HG03460 (cell line): Measurements from ENCODE around the gene CCDC27.
"Not testable (repeated sequence)": the region's sequence is repeated elsewhere in the genome, so short reads cannot be mapped to it uniquely, and the experiment has no call there.

Experiments
- ATAC-seq: cut with Tn5 transposase; IDR thresholded peaks from one replicate; pipeline ENCODE4 v1.9.1; 2021; ENCODE audit not compliant: unreplicated experiment

Gene CCDC27

GRCh38 chr1:3717715-3718601 lies 34.3 kb upstream of the CCDC27 start:
- ATAC-seq, result no peak

- no peak for ATAC-seq
Observed at GRCh38 chr1:3718764-3719163, 33.5 kb upstream of the CCDC27 start.

GRCh38 chr1:3721955-3722465 lies 30.2 kb upstream of the CCDC27 start:
- ATAC-seq, result no peak

GRCh38 chr1:3722846-3723245 lies 29.4 kb upstream of the CCDC27 start:
- ATAC-seq, result no peak

DNA sequence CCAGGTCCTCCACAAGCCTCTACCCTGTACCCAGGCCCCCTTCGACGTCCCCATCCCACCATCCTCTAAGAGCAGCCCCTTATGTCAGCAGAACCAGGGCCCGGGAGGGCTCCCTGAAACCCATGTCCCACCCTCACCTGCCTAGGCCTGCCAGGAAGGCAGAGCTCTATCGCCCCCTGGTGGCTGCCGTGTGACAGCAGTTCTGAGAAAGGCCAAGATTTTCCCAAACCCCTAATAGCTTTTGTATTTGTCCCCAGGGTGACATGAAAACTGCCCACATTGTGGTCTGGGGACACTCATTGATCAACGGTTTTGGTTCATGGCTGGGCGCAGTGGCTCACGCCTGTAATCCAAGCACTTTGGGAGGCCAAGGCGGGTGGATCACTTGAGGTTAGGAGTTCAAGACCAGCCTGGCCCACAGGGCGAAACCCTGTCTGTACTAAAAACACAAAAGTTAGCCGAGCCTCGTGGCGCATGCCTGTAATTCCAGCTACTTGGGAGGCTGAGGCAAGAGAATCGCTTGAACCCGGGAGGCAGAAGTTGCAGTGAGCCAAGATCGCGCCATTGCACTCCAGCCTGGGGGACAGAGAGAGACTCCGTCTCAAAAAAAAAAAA lies 27.7 kb upstream of the CCDC27 start:
- not testable (repeated sequence) for ATAC-seq

- ATAC-seq, result no peak
Observed at GRCh38 chr1:3725366-3725765, 26.9 kb upstream of the CCDC27 start.

GRCh38 chr1:3727042-3727824 lies 25.0 kb upstream of the CCDC27 start:
- no peak for ATAC-seq

- no peak for ATAC-seq
Observed at GRCh38 chr1:3727825-3728776, 24.1 kb upstream of the CCDC27 start.

DNA sequence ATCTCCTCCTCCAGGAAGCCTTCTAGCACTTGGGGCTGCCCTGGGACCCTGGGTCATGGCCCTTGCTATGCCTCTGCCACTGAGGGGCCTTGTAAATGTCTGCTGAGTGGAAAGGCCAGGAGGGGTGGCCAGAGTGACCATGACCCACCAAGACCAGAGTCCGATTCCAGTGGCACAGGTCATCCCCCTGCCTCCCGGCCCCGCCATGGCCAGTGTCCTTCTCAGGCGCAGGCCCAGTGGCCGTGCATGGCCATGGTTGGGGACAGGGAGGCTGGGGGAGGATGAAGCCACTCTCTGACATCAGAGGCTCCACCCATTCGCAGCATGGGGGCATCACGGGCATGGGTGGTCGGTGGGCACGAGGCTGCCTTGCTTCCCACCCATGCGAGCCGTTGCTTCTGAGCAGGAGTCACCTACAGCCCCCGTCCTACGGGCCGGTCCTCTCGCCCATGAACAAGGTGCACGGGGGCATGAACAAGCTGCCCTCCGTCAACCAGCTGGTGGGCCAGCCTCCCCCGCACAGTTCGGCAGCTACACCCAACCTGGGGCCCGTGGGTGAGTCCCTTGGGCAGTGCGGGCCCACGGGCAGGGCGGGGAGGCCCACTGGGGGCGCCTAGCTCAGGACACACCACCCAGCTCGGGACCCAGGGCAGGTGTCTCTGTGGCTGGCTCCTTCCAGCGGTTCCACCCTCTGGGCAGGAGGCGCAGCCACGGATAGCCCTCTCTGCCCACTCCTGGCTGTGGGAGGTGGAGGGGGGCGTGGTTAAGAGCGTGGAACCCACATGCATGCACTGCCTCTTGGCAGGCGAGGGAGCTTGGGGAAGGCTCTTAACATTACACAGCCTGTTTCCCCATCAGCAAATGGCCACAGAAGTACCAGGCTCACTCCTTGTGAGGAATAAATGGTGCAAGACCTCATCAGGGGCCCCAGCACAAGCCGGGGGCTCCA lies 22.4 kb upstream of the CCDC27 start:
- no peak for ATAC-seq

DNA sequence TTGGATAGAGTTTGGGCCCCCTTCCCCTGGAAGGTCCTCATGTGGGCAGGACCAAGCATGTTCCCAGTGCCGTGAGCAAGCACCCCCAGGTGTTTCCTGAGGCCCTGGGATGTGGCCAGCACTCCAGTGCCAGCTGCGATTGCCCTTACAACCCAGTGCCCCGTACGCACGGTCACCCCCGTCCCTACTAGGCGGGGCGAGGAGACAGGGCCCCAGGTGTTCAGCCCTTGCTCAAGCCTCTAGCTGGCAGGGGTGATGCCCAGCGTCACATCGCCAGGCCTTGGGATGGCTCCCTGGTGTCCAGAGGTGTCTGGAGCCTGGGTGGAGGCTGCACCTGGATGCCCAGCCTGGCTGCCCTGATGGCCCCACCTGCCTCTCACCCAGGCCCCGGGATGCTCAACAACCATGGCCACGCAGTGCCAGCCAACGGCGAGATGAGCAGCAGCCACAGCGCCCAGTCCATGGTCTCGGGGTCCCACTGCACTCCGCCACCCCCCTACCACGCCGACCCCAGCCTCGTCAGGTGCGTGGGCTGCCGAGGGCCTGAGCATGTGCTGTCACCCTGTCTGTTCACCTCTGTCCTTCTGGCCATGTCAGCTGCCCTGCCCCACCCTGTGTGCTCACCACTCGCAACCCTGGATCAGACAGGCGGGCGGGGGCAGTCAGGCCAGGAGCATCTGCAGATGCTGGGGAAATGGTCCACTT lies 21.6 kb upstream of the CCDC27 start:
- ATAC-seq, result no peak

GRCh38 chr1:3731583-3732433 lies 20.4 kb upstream of the CCDC27 start:
- no peak for ATAC-seq

DNA sequence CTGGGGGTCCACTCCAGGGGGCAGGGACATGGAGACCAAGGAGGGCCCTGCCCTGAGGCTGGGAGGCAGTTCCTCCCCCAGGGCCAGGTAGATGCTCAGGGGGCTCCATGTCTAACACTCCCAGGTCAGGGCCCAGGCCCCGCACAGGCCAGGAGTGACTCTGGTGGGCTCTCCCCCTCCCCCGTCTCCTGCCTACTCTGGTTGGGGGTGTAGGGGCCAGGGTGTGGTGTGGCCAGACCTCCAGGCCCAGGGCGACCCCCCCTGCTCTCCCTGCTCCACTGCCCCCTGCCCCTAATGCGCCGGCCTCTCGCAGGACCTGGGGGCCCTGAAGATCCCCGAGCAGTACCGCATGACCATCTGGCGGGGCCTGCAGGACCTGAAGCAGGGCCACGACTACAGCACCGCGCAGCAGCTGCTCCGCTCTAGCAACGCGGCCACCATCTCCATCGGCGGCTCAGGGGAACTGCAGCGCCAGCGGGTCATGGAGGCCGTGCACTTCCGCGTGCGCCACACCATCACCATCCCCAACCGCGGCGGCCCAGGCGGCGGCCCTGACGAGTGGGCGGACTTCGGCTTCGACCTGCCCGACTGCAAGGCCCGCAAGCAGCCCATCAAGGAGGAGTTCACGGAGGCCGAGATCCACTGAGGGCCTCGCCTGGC lies 19.7 kb upstream of the CCDC27 start:
- no peak for ATAC-seq

DNA sequence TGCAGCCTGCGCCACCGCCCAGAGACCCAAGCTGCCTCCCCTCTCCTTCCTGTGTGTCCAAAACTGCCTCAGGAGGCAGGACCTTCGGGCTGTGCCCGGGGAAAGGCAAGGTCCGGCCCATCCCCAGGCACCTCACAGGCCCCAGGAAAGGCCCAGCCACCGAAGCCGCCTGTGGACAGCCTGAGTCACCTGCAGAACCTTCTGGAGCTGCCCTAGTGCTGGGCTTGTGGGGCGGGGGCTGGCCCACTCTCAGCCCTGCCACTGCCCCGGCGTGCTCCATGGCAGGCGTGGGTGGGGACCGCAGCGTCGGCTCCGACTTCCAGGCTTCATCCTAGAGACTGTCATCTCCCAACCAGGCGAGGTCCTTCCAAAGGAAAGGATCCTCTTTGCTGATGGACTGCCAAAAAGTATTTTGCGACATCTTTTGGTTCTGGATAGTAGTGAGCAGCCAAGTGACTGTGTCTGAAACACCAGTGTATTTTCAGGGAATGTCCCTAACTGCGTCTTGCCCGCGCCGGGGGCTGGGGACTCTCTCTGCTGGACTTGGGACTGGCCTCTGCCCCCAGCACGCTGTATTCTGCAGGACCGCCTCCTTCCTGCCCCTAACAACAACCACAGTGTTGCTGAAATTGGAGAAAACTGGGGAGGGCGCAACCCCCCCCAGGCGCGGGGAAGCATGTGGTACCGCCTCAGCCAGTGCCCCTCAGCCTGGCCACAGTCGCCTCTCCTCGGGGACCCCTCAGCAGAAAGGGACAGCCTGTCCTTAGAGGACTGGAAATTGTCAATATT lies 19.0 kb upstream of the CCDC27 start:
- ATAC-seq, result no peak

DNA sequence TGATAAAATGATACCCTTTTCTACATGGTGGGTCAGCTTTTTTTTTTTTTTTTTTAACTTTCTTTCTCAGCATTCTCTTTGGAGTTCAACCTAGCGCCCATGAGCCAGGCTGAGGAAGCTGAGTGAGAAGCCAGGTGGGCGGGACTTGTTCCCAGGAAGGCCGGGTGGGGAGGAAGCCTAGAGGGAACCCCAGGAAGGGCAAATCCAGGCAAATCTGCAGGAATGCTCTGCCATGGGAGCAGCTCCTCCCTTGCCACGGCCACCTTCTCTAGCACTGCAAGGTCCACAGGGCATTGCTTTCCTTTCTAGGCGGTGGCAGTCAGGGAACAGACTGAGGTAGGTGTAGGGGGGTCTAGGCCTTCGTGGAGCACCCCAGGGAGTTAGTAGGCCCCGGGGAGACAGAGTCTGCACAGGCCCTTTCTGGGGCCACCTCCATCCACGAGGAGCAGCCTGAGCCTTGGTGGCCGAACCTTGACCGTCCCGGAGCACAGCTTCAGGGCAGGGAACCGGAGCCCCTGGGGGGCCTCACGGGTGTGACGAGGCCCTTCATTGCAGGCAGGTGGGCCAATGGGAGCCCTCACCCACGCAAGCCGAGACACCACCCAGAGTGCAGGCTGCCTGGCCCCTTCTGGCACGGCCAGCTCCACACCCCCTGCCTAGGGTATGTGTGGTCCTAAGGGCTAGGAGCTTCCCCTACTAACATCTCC lies 18.2 kb upstream of the CCDC27 start:
- ATAC-seq, result no peak

DNA sequence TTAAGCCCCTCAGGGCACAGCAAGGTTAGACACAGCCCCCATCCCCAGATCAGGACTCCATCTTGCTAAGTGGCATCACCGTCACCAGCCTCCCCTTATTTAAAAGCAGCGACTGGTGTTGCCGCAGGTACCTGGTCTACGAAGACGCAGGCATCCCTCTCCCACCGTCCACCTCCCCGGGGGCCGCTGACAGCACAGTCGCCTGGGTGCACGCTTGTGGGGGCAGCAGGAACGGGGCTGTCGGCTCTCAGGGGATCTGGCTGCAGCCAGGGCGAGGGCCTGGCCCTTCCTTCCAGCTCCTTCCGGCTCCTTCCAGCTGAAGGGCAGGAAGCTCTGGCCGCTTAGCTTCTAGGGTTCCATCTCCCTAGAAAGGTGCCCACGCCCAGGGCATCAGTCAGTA lies 17.6 kb upstream of the CCDC27 start:
- no peak for ATAC-seq
